COLO668 (cell line): ENCODE results near the gene MLPH.

Experiments used
- DNase-seq: peaks from one replicate; lab custom pipeline; 2025; ENCODE audit not compliant: unreplicated experiment; lab: John Stamatoyannopoulos, UW

The MLPH gene

DNA sequence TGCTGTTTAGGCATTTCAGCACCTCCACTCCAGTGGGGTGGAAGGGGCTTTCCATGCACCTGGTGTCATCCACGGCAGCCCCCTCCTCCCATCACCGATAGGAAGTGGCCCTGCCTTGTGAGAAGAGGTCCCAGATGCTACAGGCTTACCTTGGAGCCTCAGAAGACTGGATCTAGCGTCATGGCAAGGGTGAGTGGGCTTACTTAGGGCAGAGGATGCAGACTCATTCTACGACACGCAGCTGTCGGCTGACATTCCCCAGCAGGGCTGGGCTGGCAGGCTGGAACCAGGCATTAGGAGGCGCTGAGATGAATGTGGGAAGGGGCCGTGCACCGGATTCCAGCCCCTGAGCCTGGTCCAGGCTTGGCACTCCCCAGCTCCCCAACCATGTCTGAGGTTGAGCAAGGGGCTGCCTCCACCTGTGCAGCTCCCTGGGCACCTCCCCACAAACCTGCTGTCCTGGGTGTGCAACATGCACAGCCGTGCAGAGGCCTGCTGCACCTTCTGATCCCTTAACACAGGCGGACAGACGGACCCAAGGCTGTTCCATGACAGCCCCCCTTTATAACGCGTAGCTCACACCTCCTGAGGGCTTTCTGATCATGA lies 77.6 kb downstream of the MLPH start:
- no peak for DNase-seq

GRCh38 chr2:237565974-237566373 lies 78.9 kb downstream of the MLPH start:
- no peak for DNase-seq

GRCh38 chr2:237566401-237567235 lies 79.6 kb downstream of the MLPH start, which contains the start of gene PRLH:
Gene PRLH, plus strand, starts transcription at chr2:237566574. Its CDS starts 0 bp downstream, at chr2:237566574.
- DNase-seq: no peak

DNA sequence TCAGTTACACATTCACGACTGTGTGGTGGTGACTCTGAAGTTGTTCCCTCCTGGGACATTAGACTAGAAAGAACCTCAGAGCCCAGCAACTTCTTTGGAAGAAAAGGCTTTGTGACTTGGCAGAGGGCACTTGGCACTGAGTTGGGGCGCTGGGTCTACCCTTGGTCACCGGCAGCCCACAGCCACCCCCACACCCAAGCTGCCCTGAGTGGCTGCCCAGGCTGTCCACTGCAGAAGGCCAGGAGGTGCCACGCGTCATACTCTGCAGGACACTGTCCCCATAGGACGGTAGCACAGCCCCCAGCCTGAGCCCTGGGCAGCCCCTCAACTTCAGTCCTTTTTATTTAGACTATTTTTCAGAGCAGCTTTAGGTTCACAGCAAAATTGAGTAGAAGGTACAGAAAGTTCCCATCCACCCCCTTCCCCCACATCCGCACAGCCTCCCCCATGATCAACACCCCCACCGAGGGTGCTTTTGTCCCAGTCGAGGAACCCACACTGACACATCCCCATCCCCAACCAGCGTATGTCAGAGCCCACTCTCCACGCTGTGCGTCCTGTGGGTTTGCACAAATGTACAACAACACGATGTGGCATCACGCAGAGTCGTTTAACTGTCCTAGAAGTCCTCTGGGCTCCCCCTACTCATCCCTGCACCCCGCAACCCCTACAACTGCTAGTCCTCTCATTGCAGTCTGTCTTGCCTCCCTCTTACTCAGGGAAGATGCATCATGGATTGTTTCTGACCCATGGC lies 80.4 kb downstream of the MLPH start:
- no peak for DNase-seq

GRCh38 chr2:237568121-237568660 lies 81.1 kb downstream of the MLPH start:
- no peak for DNase-seq

DNA sequence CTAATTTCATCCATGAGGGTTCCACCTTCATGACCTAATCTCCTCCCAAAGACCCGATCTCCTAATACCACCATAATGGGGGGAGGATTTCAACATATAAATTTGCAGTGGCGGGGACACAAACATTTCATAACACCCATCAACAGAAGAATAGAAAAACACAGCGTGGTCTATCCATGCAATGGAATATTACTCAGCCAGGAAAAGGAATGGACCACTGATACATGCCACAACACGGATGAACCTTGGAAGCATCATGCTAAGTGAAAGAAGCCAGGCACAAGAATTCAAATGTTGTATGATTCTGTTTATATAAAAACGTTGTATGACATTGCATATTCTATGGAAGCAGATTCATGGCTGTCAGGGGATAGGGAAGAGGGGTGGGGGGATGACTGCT lies 82.0 kb downstream of the MLPH start:
- no peak for DNase-seq

DNA sequence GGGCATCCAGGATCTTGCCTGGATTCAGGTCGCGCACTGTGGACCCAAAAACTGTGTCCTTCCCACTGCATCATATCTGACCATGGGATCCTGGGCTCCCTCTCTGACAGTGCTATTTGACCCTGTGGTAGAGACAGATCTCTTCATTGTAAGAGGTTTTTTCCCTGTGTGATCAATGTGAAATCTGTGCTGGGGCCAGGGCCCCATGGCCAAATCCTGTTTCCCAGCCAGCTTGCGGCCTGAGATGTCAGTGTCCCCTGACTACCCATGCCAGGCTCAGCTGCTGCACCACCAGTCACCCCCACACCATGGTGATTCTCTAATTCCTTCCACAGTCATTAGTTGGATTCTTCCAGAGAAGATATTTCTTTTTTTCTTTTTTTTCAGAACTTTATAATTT lies 82.8 kb downstream of the MLPH start:
- DNase-seq: no peak

GRCh38 chr2:237570776-237571335 lies 83.8 kb downstream of the MLPH start:
- no peak for DNase-seq

GRCh38 chr2:237571551-237571950 lies 84.5 kb downstream of the MLPH start:
- no peak for DNase-seq

GRCh38 chr2:237572021-237572741 lies 85.1 kb downstream of the MLPH start:
- DNase-seq: peak; percentile 91

GRCh38 chr2:237572742-237573101 lies 85.7 kb downstream of the MLPH start:
- no peak for DNase-seq

DNA sequence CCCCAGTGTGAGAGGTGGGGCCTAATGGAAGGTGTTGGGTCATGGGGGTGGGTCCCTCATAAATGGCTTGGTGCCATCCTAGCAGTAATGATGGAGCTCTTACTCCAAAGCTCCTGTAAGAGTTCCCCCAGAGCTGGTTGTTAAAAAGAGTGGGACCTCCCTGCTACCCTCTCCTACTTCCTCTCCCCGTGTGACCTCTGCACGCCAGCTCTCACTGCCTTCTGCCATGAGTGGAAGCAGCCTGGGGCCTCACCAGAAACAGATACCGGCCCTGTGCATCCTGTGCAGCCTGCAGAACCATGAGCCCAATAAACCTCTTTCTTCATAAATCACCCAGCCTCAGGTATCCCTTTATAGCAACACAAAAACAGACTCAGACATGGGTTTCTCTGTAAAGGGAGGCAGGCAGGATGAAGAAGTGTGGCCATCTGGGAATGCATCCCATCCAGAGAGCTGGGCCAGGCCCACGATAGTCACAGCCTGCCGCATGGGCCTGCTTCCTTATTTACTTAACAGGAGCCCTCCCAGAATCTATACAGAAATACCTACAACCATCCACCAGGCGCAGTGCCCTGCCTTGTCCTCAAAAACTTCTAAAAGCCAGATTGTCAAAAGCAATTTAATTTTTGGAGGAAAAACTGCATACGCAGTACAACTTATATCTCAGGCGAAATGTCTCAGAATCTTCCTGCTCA lies 86.8 kb downstream of the MLPH start:
- DNase-seq: no peak

GRCh38 chr2:237574467-237574866 lies 87.4 kb downstream of the MLPH start:
- DNase-seq: no peak

DNA sequence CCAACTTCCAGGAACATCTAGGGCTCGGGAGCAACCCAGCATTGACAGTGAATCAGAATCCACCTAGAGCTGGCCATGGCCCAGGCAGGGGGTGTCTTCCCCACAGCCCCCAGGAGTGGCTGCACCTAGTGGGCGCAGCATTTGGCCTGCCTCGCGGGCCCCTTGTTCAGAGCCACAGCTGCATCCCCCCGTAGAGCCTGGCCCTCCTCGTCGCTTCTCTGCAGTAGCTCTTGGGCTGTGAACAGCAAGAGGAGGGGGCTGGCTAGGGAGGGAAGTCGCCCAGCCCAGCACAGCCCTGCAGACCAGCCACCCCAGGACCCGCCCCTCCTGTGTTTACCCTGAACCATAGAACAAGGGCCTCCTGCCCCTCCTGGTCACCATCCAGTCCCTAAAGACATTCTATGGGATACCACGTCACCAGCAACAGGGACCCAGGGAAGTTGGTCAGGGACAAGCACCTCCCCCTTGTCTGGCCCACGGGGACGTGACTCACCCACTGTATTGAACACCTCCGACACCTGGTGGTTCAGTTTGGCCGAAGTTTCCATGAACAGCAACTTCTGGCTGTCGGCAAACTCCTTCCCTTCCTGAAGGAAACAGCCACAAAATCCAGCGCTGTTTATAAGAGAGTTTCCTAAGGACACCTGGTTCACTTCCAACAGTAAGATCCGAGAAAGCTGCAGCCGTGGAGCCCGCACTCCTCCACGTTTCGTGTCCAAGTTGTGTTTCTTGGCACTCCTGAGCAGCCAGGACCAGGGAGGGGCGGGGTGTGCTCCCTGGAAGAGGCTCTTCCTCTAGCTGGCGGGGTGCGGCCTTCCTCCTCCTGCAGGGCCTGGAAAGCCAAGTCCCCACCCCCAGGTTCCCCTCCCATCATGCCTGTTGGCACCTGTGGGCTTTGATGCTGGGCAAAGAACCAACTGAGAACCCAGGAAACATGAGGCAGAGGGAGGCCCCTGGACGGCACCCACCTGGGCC lies 88.1 kb downstream of the MLPH start:
- DNase-seq: no peak

GRCh38 chr2:237575869-237576862 lies 89.1 kb downstream of the MLPH start:
- no peak for DNase-seq

GRCh38 chr2:237576974-237577373 lies 89.9 kb downstream of the MLPH start:
- DNase-seq: no peak

- DNase-seq: no peak
Observed at GRCh38 chr2:237577458-237577857, 90.4 kb downstream of the MLPH start.
